GM10248 (cell line): ENCODE data around the gene MSMP.

ENCODE experiments used
- CTCF ChIA-PET: fragments of 300-600 bp; sonication (Branson Sonifier 250); formaldehyde crosslinking; extraction: SDS; loops from one replicate; lab custom pipeline; 2021; ENCODE audit warnings: antibody characterized with exemption; lab: Yijun Ruan, JAX
- POLR2A ChIA-PET: fragments of 350-650 bp; sonication (Branson Sonifier 250); formaldehyde crosslinking; extraction: SDS; loops from one replicate; lab custom pipeline; 2020; ENCODE audit warnings: antibody characterized with exemption; lab: Yijun Ruan, JAX
- DNase-seq: peaks from one replicate; pipeline ENCODE4 v3.0.0; 2012; ENCODE audit errors: extremely low spot score
- CTCF ChIP-seq: IDR thresholded peaks from 2 replicates; pipeline ENCODE4 v1.5.1; 2012; ENCODE audit warnings: mild to moderate bottlenecking, low read depth; ENCODE audit errors: extremely low read depth, missing control alignments, control extremely low read depth

MSMP gene

GRCh38 chr9:35795695-35796094 is 41.6 kb upstream of the MSMP start:
- no peak for DNase-seq
- CTCF ChIA-PET, result interaction anchor here (3.3 to 7.0 kb wide), 2 partner anchors 16 to 30 kb away, joined by 12 to 47 read pairs; partner anchors contain the start of genes HINT2 and SPAG8
- no peak for TF ChIP-seq CTCF
- POLR2A ChIA-PET, result no interaction called here

- no peak for TF ChIP-seq CTCF
- no peak for DNase-seq
- ChIA-PET CTCF (interaction anchor here (1.3 to 2.4 kb wide), 4 partner anchors 19 to 89 kb away, joined by 4 to 9 read pairs (median 8); partner anchors contain the start of gene SPAG8), POLR2A (no interaction called here)
Observed at GRCh38 chr9:35793461-35793860, 39.4 kb upstream of the MSMP start.

DNA sequence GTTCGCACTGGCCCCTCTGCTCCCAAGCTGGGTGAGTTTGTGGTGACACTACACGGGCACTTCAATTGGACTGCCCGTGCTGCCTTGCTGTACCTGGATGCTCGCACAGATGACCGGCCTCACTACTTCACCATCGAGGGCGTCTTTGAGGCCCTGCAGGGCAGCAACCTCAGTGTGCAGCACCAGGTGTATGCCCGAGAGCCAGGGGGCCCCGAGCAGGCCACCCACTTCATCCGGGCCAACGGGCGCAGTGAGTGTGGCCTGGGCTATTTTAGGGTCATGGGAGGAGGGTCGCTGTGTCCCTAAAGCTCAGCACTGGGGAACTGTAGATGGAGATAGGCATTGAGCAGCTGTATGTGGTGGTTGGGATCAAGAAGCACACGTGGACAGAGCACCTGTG is 38.8 kb upstream of the MSMP start:
- CTCF ChIA-PET, result interaction anchor here (1.3 to 2.4 kb wide), 4 partner anchors 19 to 89 kb away, joined by 4 to 9 read pairs (median 8); partner anchors contain the start of gene SPAG8
- POLR2A ChIA-PET, result no interaction called here

DNA sequence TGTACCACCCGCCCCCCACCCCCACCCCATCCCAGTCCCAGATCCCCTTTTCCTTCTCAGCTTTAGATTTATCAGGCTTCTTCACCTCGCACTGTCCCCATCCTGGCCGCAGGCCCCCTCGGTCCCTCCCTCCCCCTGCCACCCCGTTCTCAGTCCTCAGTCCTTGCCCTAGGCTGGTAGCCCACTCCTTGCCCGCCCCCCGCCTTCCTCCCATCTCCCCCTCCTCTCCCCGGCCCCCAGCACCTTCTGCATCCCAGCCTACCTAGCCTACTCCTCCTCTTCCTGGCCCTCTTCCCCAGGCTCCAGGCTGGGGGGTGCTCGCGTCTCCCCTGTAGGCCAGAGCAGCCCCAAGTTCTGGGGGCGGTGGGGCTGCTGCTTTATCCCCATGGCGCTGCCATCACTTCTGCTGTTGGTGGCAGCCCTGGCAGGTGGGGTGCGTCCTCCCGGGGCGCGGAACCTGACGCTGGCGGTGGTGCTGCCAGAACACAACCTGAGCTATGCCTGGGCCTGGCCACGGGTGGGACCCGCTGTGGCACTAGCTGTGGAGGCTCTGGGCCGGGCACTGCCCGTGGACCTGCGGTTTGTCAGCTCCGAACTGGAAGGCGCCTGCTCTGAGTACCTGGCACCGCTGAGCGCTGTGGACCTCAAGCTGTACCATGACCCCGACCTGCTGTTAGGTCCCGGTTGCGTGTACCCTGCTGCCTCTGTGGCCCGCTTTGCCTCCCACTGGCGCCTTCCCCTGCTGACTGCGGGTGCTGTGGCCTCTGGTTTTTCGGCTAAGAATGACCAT is 38.1 kb upstream of the MSMP start:
- ChIA-PET POLR2A (no interaction called here), CTCF (interaction anchor here (1.3 to 2.4 kb wide), 5 partner anchors 20 to 90 kb away, joined by 4 to 11 read pairs (median 9); partner anchors contain the start of genes MSMP and SPAG8)
- no peak for TF ChIP-seq CTCF
- no peak for DNase-seq

More for the DNA sequence above, 38.8 kb upstream of the MSMP start:
- DNase-seq, result no peak
- TF ChIP-seq CTCF, result no peak

GRCh38 chr9:35791297-35791921 is 37.3 kb upstream of the MSMP start, which contains the start of gene NPR2:
NPR2 (plus strand) TSS chr9:35791591; CDS start chr9:35792409, 818 bp downstream.
- ChIA-PET POLR2A (no interaction called here), CTCF (interaction anchor here (2.4 to 4.1 kb wide), 3 partner anchors 19 to 37 kb away, joined by 9 to 45 read pairs (median 11); partner anchors contain the start of gene MSMP)
- no peak for DNase-seq
- TF ChIP-seq CTCF, result no peak
